ENCODE measurements around the gene TGIF1. TPM values are rescaled to one million over a fixed set of nuclear protein-coding genes. Genes with fewer than 3 reads are reported as not detected.
A peak's percentile ranks its signal among the peaks of the same experiment; 100 is the strongest.

TGIF1 gene
- total RNA-seq, 2 experiments from 2014 or later, result 35.6 to 39.5 TPM

DNA sequence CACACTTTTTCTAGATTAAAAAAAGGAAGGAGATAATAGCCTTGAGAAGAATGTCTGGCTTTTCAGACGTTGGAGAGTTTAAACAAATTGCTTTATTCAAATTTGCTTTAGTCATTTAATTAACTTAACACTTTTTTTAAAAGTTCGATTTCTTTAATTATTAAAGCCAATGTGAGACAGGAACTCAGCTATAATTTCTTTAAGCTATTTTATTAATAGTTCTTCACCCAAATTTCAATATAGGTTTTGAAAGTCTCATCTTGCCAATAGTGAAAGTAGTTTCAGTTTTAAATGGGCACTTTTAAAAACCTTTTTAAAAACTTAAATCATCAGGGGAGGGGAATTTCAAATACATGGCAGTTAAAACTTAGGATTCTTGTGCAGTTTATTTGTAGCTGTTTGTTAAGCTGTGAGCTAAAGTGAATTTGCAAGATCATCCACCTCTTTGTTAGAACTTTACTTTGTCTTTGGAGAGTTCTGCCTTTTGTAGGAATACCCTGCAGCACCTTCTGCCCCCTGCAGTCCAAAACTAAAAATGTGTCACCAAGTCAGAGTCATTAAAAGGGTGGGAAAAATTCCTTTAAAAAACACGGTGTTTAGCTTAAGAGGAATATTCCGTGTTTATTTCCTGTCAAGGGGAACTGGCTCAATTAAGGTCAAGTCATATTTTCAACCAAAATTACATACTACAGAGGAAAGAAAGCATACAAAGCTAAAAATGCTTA is 4.6 kb downstream of the TGIF1 start:
- Mint-ChIP-seq H3K27me3 (no peaks in the 10 kb centered on the region), H3K4me1 (peaks cover 19% of the 10 kb centered on the region), H3K27ac (peak overlapping the region; percentile 79), H3K4me3 (peak overlapping the region; percentile 81), H3K36me3 (peaks cover 13% of the 10 kb centered on the region), H3K9me3 (no peaks in the 10 kb centered on the region)
- POLR2A ChIA-PET, result interaction anchor here (0.6 to 4.8 kb wide), 6 partner anchors 139 to 193 kb away, joined by 3 to 36 read pairs (median 6); partner anchors contain the start of gene MYL12B
- ATAC-seq (ENCODE audit: low read depth) (no peak), DNase-seq (no peak)

- H3K9me3 Mint-ChIP-seq, result no peaks in the 10 kb centered on the region
- peak overlapping the region; percentile 1 for H3K4me3 Mint-ChIP-seq
- peaks cover 18% of the 10 kb centered on the region for H3K4me1 Mint-ChIP-seq
- ATAC-seq (ENCODE audit: low read depth), result no peak
- no peak for DNase-seq
- H3K27me3 Mint-ChIP-seq, result no peaks in the 10 kb centered on the region
- peaks cover 13% of the 10 kb centered on the region for H3K36me3 Mint-ChIP-seq
- POLR2A ChIA-PET, result interaction anchor here (1.6 to 4.8 kb wide), 3 partner anchors 138 to 194 kb away, joined by 8 to 36 read pairs (median 17); partner anchors contain the start of gene MYL12B
- H3K27ac Mint-ChIP-seq, result no peak overlapping the region
Measured at GRCh38 chr18:3455090-3455635, 5.2 kb downstream of the TGIF1 start.

DNA sequence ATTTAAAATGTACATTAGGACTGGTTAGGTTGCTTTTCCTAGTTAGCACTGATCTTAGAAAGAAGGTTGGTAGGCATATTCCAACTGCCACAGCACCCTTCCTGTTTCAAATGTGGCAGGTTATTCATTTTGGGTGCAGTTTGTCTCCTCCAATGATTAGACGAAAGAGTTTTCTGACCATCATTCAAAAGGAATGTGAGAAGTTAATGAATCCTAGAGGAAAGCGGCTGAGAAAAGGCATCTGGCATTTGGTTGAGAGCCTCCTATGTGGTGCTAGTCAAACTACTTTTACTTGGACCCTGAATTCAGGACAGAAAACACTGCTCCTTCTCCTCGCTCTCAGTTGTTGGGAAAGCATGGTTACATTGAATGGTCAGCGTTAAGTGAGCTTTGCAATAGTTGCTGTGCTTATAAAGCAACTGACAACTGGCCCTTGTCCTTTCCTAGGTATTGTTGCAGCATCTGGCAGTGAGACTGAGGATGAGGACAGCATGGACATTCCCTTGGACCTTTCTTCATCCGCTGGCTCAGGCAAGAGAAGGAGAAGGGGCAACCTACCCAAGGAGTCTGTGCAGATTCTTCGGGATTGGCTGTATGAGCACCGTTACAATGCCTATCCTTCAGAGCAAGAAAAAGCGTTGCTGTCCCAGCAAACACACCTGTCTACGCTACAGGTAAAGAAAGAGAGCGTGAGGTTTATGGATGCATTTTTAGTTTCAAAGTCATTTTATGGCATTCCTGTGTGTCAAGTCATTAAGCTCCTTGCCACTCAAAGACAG is 6.1 kb downstream of the TGIF1 start:
- Mint-ChIP-seq H3K27ac (no peak overlapping the region), H3K27me3 (no peaks in the 10 kb centered on the region), H3K4me1 (peaks cover 16% of the 10 kb centered on the region), H3K4me3 (no peak overlapping the region), H3K36me3 (peaks cover 13% of the 10 kb centered on the region), H3K9me3 (peaks cover 1% of the 10 kb centered on the region)
- no peak for DNase-seq
- no peak for ATAC-seq (ENCODE audit: low read depth)
- POLR2A ChIA-PET, result no interaction called here

GRCh38 chr18:3456686-3457069 is 6.7 kb downstream of the TGIF1 start:
- Mint-ChIP-seq H3K27ac (no peak overlapping the region), H3K4me3 (no peak overlapping the region), H3K9me3 (peaks cover 1% of the 10 kb centered on the region), H3K27me3 (no peaks in the 10 kb centered on the region), H3K36me3 (peaks cover 14% of the 10 kb centered on the region), H3K4me1 (peaks cover 15% of the 10 kb centered on the region)
- ATAC-seq (ENCODE audit: low read depth) (no peak), DNase-seq (no peak)
- POLR2A ChIA-PET, result no interaction called here

DNA sequence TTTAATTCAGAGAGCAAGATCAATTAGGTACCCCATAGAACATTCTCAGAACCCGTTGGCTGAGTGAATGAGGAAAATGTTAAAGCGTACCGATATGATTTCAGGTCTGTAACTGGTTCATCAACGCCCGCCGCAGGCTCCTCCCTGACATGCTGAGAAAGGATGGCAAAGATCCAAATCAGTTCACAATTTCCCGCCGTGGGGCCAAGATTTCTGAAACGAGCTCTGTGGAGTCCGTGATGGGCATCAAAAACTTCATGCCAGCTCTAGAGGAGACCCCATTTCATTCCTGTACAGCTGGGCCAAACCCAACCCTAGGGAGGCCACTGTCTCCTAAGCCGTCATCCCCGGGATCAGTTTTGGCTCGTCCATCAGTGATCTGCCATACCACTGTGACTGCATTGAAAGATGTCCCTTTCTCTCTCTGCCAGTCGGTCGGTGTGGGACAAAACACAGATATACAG is 7.3 kb downstream of the TGIF1 start:
- POLR2A ChIA-PET, result no interaction called here
- H3K27me3 Mint-ChIP-seq, result peaks cover 4% of the 10 kb centered on the region
- H3K4me1 Mint-ChIP-seq, result peaks cover 14% of the 10 kb centered on the region
- no peak overlapping the region for H3K27ac Mint-ChIP-seq
- no peak overlapping the region for H3K4me3 Mint-ChIP-seq
- H3K9me3 Mint-ChIP-seq, result peaks cover 5% of the 10 kb centered on the region
- H3K36me3 Mint-ChIP-seq, result peaks cover 19% of the 10 kb centered on the region
- DNase-seq, result no peak
- ATAC-seq (ENCODE audit: low read depth), result no peak

- Mint-ChIP-seq H3K4me1 (peaks cover 6% of the 10 kb centered on the region), H3K36me3 (peaks cover 19% of the 10 kb centered on the region), H3K27ac (no peak overlapping the region), H3K9me3 (peaks cover 5% of the 10 kb centered on the region), H3K4me3 (no peak overlapping the region), H3K27me3 (peaks cover 4% of the 10 kb centered on the region)
- no peak for DNase-seq
- no peak for ATAC-seq (ENCODE audit: low read depth)
- POLR2A ChIA-PET, result interaction anchor here (0.7 kb wide), 1 partner anchor 143 kb away, joined by 3 read pairs; no protein-coding TSS in a partner anchor
Measured at GRCh38 chr18:3458378-3458777, 8.4 kb downstream of the TGIF1 start.

DNA sequence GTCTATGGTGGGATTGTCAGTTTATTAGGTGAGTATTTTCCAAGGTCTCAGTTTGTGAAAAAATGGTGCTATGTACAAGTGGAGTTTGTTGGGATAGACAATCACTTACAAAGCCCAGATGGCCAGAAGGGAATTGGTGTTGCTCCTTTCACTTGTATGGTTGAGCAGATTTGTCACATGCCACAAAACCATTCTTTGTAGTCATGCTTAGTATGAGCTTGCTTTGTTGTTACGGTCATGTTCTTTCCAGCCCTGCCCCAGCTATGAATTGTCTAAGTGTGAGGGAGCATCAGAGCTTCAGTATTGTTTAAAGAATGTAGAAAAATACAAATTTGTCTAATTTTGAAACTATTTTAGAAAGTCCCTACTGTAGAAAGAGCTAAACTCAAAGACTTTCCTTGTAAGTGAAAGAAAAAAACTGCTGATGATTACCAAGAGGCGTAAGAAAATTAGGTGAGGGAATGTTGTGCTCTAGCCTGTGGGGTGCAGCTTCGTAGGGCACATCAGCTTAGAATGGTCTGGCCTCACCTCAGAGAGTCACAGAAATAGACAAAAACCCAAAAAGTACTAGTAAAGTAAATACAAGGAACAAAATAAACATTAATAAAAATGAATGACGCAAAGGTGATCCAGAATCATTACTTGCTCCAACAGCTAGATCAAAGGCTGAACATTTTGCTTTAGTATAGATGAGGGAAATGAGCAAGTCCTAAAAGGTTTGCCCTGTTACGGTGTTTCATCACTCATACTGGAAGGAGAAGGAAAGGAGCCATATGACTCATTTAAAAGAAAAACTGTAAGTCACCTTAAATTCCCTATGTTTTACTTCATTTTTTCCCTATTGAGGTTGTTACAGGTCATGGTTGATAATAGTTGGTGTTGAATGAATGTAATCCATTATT is 9.2 kb downstream of the TGIF1 start:
- no peak for DNase-seq
- H3K4me1 Mint-ChIP-seq, result peaks cover 6% of the 10 kb centered on the region
- POLR2A ChIA-PET, result no interaction called here
- ATAC-seq (ENCODE audit: low read depth), result no peak
- H3K27me3 Mint-ChIP-seq, result peaks cover 5% of the 10 kb centered on the region
- no peak overlapping the region for H3K4me3 Mint-ChIP-seq
- no peak overlapping the region for H3K27ac Mint-ChIP-seq
- H3K36me3 Mint-ChIP-seq, result peaks cover 19% of the 10 kb centered on the region
- H3K9me3 Mint-ChIP-seq, result peaks cover 5% of the 10 kb centered on the region

GRCh38 chr18:3460823-3461398 is 10.9 kb downstream of the TGIF1 start:
- peaks cover 19% of the 10 kb centered on the region for H3K36me3 Mint-ChIP-seq
- peaks cover 5% of the 10 kb centered on the region for H3K9me3 Mint-ChIP-seq
- H3K27me3 Mint-ChIP-seq, result peaks cover 5% of the 10 kb centered on the region
- POLR2A ChIA-PET, result interaction anchor here (1.2 kb wide), 1 partner anchor 10 kb away, joined by 4 read pairs; no protein-coding TSS in a partner anchor
- no peak overlapping the region for H3K4me3 Mint-ChIP-seq
- ATAC-seq (ENCODE audit: low read depth), result no peak
- no peak overlapping the region for H3K27ac Mint-ChIP-seq
- DNase-seq, result no peak
- peaks cover 6% of the 10 kb centered on the region for H3K4me1 Mint-ChIP-seq

GRCh38 chr18:3461704-3462103 is 11.7 kb downstream of the TGIF1 start:
- POLR2A ChIA-PET, result interaction anchor here (1.2 kb wide), 1 partner anchor 11 kb away, joined by 4 read pairs; no protein-coding TSS in a partner anchor
- Mint-ChIP-seq H3K27me3 (peaks cover 5% of the 10 kb centered on the region), H3K36me3 (peaks cover 16% of the 10 kb centered on the region), H3K9me3 (peaks cover 5% of the 10 kb centered on the region), H3K4me1 (peaks cover 10% of the 10 kb centered on the region), H3K4me3 (no peak overlapping the region), H3K27ac (no peak overlapping the region)
- no peak for DNase-seq
- no peak for ATAC-seq (ENCODE audit: low read depth)

- no peak for DNase-seq
- no peak for ATAC-seq (ENCODE audit: low read depth)
- no peak overlapping the region for H3K27ac Mint-ChIP-seq
- peaks cover 15% of the 10 kb centered on the region for H3K4me1 Mint-ChIP-seq
- peaks cover 5% of the 10 kb centered on the region for H3K27me3 Mint-ChIP-seq
- H3K4me3 Mint-ChIP-seq, result no peak overlapping the region
- peaks cover 10% of the 10 kb centered on the region for H3K36me3 Mint-ChIP-seq
- POLR2A ChIA-PET, result no interaction called here
- H3K9me3 Mint-ChIP-seq, result peaks cover 5% of the 10 kb centered on the region
Measured at GRCh38 chr18:3463051-3463450, 13.1 kb downstream of the TGIF1 start.

DNA sequence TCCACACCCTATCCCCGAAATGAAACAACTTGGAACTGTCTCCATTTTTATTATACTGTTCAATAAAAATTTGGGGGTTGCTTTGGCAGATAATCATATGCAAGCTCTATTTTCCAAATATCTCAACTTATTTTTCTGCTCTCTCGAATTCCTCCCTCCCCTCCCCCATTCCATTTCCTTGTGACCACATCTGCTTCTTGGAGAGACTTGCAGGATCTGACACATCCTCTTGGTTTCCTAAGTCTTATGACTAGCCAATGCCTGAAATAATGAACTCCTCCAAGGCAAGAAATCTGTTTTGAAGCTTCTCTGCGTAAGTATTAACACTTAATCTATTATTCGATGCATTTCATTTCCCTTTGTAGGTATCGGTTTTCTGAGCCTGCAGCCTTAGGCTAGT is 16.1 kb downstream of the TGIF1 start:
- ATAC-seq (ENCODE audit: low read depth), result no peak
- POLR2A ChIA-PET, result interaction anchor here (1.3 kb wide), 1 partner anchor 18 kb away, joined by 3 read pairs; no protein-coding TSS in a partner anchor
- Mint-ChIP-seq H3K36me3 (peaks cover 5% of the 10 kb centered on the region), H3K4me3 (no peak overlapping the region), H3K4me1 (peaks cover 10% of the 10 kb centered on the region), H3K9me3 (peaks cover 4% of the 10 kb centered on the region), H3K27me3 (peaks cover 5% of the 10 kb centered on the region), H3K27ac (no peak overlapping the region)
- no peak for DNase-seq

GRCh38 chr18:3466872-3467271 is 16.9 kb downstream of the TGIF1 start:
- peaks cover 3% of the 10 kb centered on the region for H3K36me3 Mint-ChIP-seq
- H3K4me1 Mint-ChIP-seq, result peaks cover 10% of the 10 kb centered on the region
- DNase-seq, result no peak
- no peak for ATAC-seq (ENCODE audit: low read depth)
- H3K27ac Mint-ChIP-seq, result no peak overlapping the region
- peaks cover 5% of the 10 kb centered on the region for H3K27me3 Mint-ChIP-seq
- peaks cover 4% of the 10 kb centered on the region for H3K9me3 Mint-ChIP-seq
- H3K4me3 Mint-ChIP-seq, result no peak overlapping the region
- POLR2A ChIA-PET, result interaction anchor here (1.3 kb wide), 1 partner anchor 19 kb away, joined by 3 read pairs; no protein-coding TSS in a partner anchor

Measured in activated naive CD8-positive, alpha-beta T cell treated with anti-CD3 and anti-CD28 coated beads, Interleukin-2, amount 10 ng/mL, durations not matched to agents 7 days and 5 days (primary cell).